Gastrocnemius medialis (tissue), 4 donors: ENCODE results near the gene ELOVL4. TPM values are rescaled to one million over a fixed set of nuclear protein-coding genes. Genes with fewer than 3 reads are reported as not detected.

Experiments used
- ATAC-seq, 2 donors: fragments of 150-250 bp; one replicate each; pipeline ENCODE4 v1.9.1; 2016
- DNase-seq, 2 donors: peaks; one replicate each; pipeline ENCODE4 v3.0.0-alpha.2; 2019
- H3K27ac ChIP-seq, 4 donors: fragments of 200-600 bp; sonication (generic); 1 replicate in 1 of 4; 2 replicates in 3 of 4; pipeline ENCODE4 v1.5.1; 2016 to 2018; ENCODE audit warnings: mild to moderate bottlenecking in 2 of 4, moderate library complexity in 1 of 4
- H3K27me3 ChIP-seq, 3 donors: fragments of 200-600 bp; sonication (generic) in 2 of 3; 1 replicate in 1 of 3; 2 replicates in 2 of 3; pipeline versions ENCODE4 v1.5.1 to v1.6.0; 2016 to 2019; ENCODE audit warnings: mild to moderate bottlenecking in 1 of 3, moderate library complexity in 1 of 3
- H3K36me3 ChIP-seq, 2 donors: fragments of 200-600 bp; sonication (generic) in 1 of 2; one replicate each; pipeline ENCODE4 v1.5.1; 2017 to 2018
- H3K4me1 ChIP-seq, 2 donors: fragments of 200-600 bp; sonication (generic) in 1 of 2; one replicate each; pipeline ENCODE4 v1.5.1; 2016 to 2017; ENCODE audit warnings: mild to moderate bottlenecking in 2 of 2
- H3K4me3 ChIP-seq, 4 donors: fragments of 200-600 bp; sonication (generic) in 3 of 4; 1 replicate in 1 of 4; 2 replicates in 3 of 4; pipeline ENCODE4 v1.5.1; 2016 to 2019; ENCODE audit warnings: mild to moderate bottlenecking in 2 of 4
- H3K9me3 ChIP-seq, 3 donors: fragments of 200-600 bp; sonication (generic) in 2 of 3; 1 replicate in 1 of 3; 2 replicates in 2 of 3; pipeline ENCODE4 v1.5.1; 2016 to 2019
- CTCF ChIP-seq, 5 experiments: fragments of 450-650 bp in 3 of 5; fragments of 200-600 bp in 2 of 5; sonication (generic) in 2 of 5; IDR thresholded peaks in 4 of 5; conservative IDR thresholded peaks in 1 of 5; 1 replicate in 4 of 5; 2 replicates in 1 of 5; pipeline ENCODE4 v1.5.1; 2016 to 2019; ENCODE audit warnings: antibody characterized with exemption in 5 of 5, mild to moderate bottlenecking in 3 of 5, moderate library complexity in 3 of 5
- POLR2A ChIP-seq, 2 donors: fragments of 450-650 bp; IDR thresholded peaks; one replicate each; pipeline ENCODE4 v1.6.1; 2017; ENCODE audit warnings: antibody characterized with exemption in 2 of 2, mild to moderate bottlenecking in 2 of 2, moderate library complexity in 2 of 2
- in situ Hi-C, 4 donors: fragments of 200-750 bp; cut with MboI; loops; one replicate each; pipeline versions ENCODE4 v1.15.0 to v1.8.0; 2017; ENCODE audit warnings: low sequenced_read_pairs in 4 of 4
- intact Hi-C: fragments of 100-400 bp; cut with DNase I; formaldehyde crosslinking; loops from one replicate; pipeline ENCODE4 v1.15.1; 2023; ENCODE audit warnings: low total_unique reads
- total RNA-seq, 4 donors: library from RNA; depleted of rRNA; stranded (reverse); fragments of >200 nt; gene quantifications; one replicate each; pipeline versions ENCODE4 v1.1.0 to v1.2.3, GENCODE V29; 2016

Gene ELOVL4
- total RNA-seq, 4 donors from 2014 or later: 0.15 TPM; not detected in 3

GRCh38 chr6:79927758-79928157, 19.6 kb downstream of the ELOVL4 start:
- no peaks in the 10 kb centered on the region for H3K4me1 ChIP-seq
- no peak overlapping the region for H3K4me3 ChIP-seq
- no peaks in the 10 kb centered on the region for H3K27me3 ChIP-seq
- ATAC-seq (no peak), DNase-seq (no peak)
- intact Hi-C loops (no loop called here), in situ Hi-C loops (no loop called here)
- H3K27ac ChIP-seq: no peak overlapping the region
- no peaks in the 10 kb centered on the region for H3K36me3 ChIP-seq
- no peaks in the 10 kb centered on the region for H3K9me3 ChIP-seq
- TF ChIP-seq CTCF (IDR thresholded peaks at IDR 0.05 in 4 of 5, conservative IDR thresholded peaks at IDR 0.05 in 1 of 5): no peak
- no peak for TF ChIP-seq POLR2A (IDR thresholded peaks at IDR 0.05)

DNA sequence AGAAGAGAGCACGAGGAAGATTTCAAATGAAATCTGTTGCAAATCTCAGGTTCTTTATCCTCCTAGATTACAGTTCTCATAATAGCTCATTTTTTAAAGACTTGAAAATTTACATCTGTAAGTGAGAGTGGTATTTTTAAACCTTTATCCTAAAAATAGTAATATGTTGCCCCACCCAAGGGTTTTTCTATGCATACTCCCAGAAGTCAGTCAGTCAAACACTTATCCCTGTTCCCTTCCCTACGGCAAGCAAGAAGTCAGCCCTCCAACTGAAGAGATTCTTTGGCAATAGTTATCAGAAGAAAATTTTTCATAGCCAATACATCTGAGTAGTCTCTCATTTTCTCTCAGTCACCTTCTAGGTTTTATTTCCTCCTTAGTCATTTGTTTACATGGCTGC, 24.1 kb downstream of the ELOVL4 start:
- ATAC-seq: no peak
- intact Hi-C loops (no loop called here), in situ Hi-C loops (no loop called here)
- no peaks in the 10 kb centered on the region for H3K36me3 ChIP-seq
- H3K4me1 ChIP-seq: no peaks in the 10 kb centered on the region
- no peak overlapping the region for H3K4me3 ChIP-seq
- no peaks in the 10 kb centered on the region for H3K27me3 ChIP-seq
- H3K27ac ChIP-seq: no peak overlapping the region
- no peaks in the 10 kb centered on the region for H3K9me3 ChIP-seq
- no peak for TF ChIP-seq CTCF (IDR thresholded peaks at IDR 0.05 in 4 of 5, conservative IDR thresholded peaks at IDR 0.05 in 1 of 5)
- TF ChIP-seq POLR2A (IDR thresholded peaks at IDR 0.05): no peak
- no peak for DNase-seq

DNA sequence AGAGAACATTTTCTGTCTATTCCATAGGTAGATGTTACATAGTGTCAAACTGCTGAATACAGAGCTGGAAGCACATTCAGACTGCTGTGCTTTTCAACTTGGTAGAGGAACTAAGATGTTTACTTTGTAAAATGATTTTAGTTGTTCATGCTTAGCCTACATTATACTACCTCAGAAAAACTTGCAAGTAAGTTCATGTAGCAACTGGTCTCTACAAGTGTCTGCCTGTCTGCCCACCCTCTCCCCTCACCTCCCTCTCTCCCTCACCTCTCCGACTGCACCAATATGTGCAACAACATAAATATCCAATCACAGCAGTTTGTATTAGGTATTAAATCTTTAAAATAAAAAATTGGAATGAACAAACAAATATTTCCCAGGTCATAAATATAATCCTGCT, 25.3 kb downstream of the ELOVL4 start:
- TF ChIP-seq POLR2A (IDR thresholded peaks at IDR 0.05): no peak
- TF ChIP-seq CTCF (IDR thresholded peaks at IDR 0.05 in 4 of 5, conservative IDR thresholded peaks at IDR 0.05 in 1 of 5): no peak
- intact Hi-C loops (no loop called here), in situ Hi-C loops (no loop called here)
- no peak overlapping the region for H3K27ac ChIP-seq
- no peaks in the 10 kb centered on the region for H3K9me3 ChIP-seq
- no peak for DNase-seq
- H3K27me3 ChIP-seq: no peaks in the 10 kb centered on the region
- H3K4me3 ChIP-seq: no peak overlapping the region
- no peaks in the 10 kb centered on the region for H3K36me3 ChIP-seq
- no peaks in the 10 kb centered on the region for H3K4me1 ChIP-seq
- ATAC-seq: no peak

DNA sequence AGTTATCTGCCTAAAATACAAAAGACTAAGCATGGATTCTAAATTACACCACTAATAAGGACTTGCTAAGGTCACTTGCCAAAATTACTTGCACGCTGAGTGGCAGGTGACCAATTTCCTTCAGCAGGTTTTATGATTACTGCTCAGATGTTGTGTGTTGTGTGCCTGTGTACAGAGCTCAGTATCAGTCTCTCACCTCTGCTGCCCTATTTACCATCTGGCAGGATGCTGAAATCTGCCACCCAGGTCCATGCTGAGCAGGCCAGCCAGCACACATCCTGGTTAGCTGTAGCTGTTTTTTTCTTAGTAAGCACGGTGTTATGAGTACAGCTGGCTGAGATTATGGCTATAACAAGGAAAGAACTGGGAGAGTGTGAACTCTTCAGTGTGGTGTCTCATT, 34.0 kb downstream of the ELOVL4 start:
- Histone ChIP-seq H3K9me3 (no peaks in the 10 kb centered on the region), H3K4me1 (peaks cover 8 to 23% of the 10 kb centered on the region in 2 donors), H3K4me3 (no peak overlapping the region), H3K36me3 (no peaks in the 10 kb centered on the region), H3K27me3 (no peaks in the 10 kb centered on the region), H3K27ac (no peak overlapping the region)
- intact Hi-C loops: no loop called here
- TF ChIP-seq POLR2A (IDR thresholded peaks at IDR 0.05) (no peak), CTCF (IDR thresholded peaks at IDR 0.05 in 4 of 5, conservative IDR thresholded peaks at IDR 0.05 in 1 of 5) (no peak)
- in situ Hi-C loops: no loop called here
- ATAC-seq (no peak), DNase-seq (no peak)

- H3K9me3 ChIP-seq: no peaks in the 10 kb centered on the region
- no peak overlapping the region for H3K27ac ChIP-seq
- no peaks in the 10 kb centered on the region for H3K27me3 ChIP-seq
- ATAC-seq: no peak
- TF ChIP-seq POLR2A (IDR thresholded peaks at IDR 0.05) (no peak), CTCF (IDR thresholded peaks at IDR 0.05 in 4 of 5, conservative IDR thresholded peaks at IDR 0.05 in 1 of 5) (no peak)
- intact Hi-C loops (no loop called here), in situ Hi-C loops (no loop called here)
- peaks cover 8 to 23% of the 10 kb centered on the region in 2 donors for H3K4me1 ChIP-seq
- H3K4me3 ChIP-seq: no peak overlapping the region
- no peak for DNase-seq
- no peaks in the 10 kb centered on the region for H3K36me3 ChIP-seq
Observed at GRCh38 chr6:79911992-79912391, 35.4 kb downstream of the ELOVL4 start.
